ENCODE results near the gene SNORC. TPM values are rescaled to one million over a fixed set of nuclear protein-coding genes. Genes with fewer than 3 reads are reported as not detected.
"Not testable (repeated sequence)": the region's sequence is repeated elsewhere in the genome, so short reads cannot be mapped to it uniquely, and the experiment has no call there.

The SNORC gene
- total RNA-seq, 1 donor from 2014 or later = 0.96 TPM

DNA sequence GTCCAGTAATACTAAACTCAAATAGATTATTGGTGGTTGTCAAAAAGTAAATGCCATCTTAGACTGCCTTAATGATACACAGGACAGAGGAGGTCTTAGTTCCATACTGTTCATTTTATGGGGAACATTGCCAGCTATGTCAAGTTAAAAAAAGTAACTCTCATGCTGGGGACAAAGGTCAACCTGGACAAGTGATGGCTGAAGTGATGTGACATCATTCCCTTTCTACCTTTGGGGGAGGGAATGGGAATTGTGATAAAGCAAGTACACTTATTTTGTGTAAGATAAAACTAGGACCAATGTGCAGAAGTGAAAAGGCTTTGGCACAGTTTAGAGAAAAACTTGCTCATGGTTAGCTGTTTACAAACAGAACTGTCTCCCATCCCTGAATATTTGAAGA is 24.0 kb upstream of the SNORC start:
- Histone ChIP-seq H3K4me1 (no peaks in the 10 kb centered on the region), H3K9me3 (no peaks in the 10 kb centered on the region), H3K4me3 (no peak overlapping the region), H3K36me3 (peaks cover 93% of the 10 kb centered on the region), H3K27me3 (no peaks in the 10 kb centered on the region), H3K27ac (no peak overlapping the region)
- no peak for ATAC-seq
- intact Hi-C loops (cut with DNase I) = loop anchor here (10.0 kb wide), 1 partner anchor 409 kb away; the partner anchor contains the start of gene ATG16L1
- TF ChIP-seq, protein P1, sequence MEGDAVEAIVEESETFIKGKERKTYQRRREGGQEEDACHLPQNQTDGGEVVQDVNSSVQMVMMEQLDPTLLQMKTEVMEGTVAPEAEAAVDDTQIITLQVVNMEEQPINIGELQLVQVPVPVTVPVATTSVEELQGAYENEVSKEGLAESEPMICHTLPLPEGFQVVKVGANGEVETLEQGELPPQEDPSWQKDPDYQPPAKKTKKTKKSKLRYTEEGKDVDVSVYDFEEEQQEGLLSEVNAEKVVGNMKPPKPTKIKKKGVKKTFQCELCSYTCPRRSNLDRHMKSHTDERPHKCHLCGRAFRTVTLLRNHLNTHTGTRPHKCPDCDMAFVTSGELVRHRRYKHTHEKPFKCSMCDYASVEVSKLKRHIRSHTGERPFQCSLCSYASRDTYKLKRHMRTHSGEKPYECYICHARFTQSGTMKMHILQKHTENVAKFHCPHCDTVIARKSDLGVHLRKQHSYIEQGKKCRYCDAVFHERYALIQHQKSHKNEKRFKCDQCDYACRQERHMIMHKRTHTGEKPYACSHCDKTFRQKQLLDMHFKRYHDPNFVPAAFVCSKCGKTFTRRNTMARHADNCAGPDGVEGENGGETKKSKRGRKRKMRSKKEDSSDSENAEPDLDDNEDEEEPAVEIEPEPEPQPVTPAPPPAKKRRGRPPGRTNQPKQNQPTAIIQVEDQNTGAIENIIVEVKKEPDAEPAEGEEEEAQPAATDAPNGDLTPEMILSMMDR (IDR thresholded peaks at IDR 0.05) = no peak
- DNase-seq = no peak

DNA sequence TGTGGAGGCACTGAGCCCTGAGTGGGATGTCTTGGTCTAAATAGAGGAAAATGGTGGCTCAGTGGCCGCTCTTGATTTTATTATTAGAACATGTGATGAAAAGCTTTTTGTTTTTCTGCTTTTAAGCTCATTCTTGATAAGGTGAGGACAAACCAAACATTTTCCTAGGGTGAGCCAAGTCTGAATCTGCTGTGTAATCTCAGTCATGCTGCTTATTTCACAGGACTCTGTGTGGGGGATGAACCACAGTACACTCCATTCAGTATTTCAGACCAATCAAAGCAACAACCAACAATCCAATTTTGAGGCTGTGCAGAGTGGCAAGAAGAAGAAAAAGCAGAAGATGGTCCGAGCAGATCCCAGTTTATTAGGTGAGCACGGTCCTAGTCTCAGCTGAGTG is 20.0 kb upstream of the SNORC start:
- peaks cover 8% of the 10 kb centered on the region for H3K4me1 ChIP-seq
- TF ChIP-seq, protein P1 (IDR thresholded peaks at IDR 0.05) = no peak
- H3K27ac ChIP-seq = no peak overlapping the region
- H3K9me3 ChIP-seq = no peaks in the 10 kb centered on the region
- ATAC-seq = no peak
- no peak overlapping the region for H3K4me3 ChIP-seq
- no peaks in the 10 kb centered on the region for H3K27me3 ChIP-seq
- no peak for DNase-seq
- intact Hi-C loops (cut with DNase I) = no loop called here
- H3K36me3 ChIP-seq = peaks cover 71% of the 10 kb centered on the region

GRCh38 chr2:232852081-232852480 is 18.0 kb upstream of the SNORC start:
- H3K4me1 ChIP-seq; intact Hi-C loops (cut with DNase I); H3K27ac ChIP-seq; H3K9me3 ChIP-seq; H3K27me3 ChIP-seq; ATAC-seq; H3K4me3 ChIP-seq; DNase-seq: not testable (repeated sequence)
- H3K36me3 ChIP-seq = peaks cover 68% of the 10 kb centered on the region

DNA sequence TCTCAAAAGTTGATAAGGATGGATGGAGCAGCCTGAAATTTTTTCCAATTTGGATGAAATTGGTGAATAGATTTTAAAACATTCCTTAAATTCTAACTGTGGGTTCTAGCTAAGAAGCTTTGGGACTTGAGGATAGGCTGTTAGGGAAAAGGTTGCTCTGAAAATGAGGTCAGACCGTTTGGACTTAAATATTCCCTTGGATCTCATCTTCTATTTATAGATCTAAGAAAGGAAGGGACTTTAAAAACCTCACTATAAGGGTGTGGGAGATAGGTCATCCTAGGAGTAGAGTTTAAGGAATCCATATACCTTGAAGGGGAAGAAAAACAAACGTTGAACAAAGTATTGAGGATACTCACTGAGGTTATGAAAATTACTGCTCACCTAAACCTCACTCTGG is 17.4 kb upstream of the SNORC start:
- no peak overlapping the region for H3K4me3 ChIP-seq
- TF ChIP-seq, protein P1 (IDR thresholded peaks at IDR 0.05) = no peak
- peaks cover 8% of the 10 kb centered on the region for H3K4me1 ChIP-seq
- H3K36me3 ChIP-seq = peaks cover 68% of the 10 kb centered on the region
- DNase-seq (no peak), ATAC-seq (no peak)
- H3K27ac ChIP-seq = no peak overlapping the region
- intact Hi-C loops (cut with DNase I) = no loop called here
- H3K9me3 ChIP-seq = no peaks in the 10 kb centered on the region
- H3K27me3 ChIP-seq = no peaks in the 10 kb centered on the region

DNA sequence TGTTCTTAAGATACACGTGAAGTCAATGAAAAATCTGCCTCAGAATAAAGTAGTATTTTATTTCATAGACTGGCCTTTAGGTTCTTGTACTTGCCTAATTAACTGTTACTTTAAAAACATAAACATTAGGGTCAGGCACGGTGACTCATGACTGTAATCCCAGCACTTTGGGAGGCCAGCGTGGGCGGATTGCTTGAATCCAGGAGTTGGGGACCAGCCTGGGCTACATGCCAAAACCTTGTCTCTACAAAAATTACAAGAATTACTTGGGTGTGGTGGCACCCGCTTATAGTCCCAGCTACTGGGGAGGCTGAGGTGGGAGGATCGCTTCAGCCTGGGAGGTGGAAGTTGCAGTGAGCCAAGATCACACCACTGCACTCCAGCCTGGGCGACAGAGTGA is 16.0 kb upstream of the SNORC start:
- ATAC-seq = peak; percentile 53
- intact Hi-C loops (cut with DNase I) = no loop called here

GRCh38 chr2:232857158-232857563 is 12.9 kb upstream of the SNORC start:
- Histone ChIP-seq H3K4me1 (peaks cover 8% of the 10 kb centered on the region), H3K36me3 (peaks cover 50% of the 10 kb centered on the region), H3K9me3 (no peaks in the 10 kb centered on the region), H3K27ac (no peak overlapping the region), H3K27me3 (no peaks in the 10 kb centered on the region), H3K4me3 (no peak overlapping the region)
- no peak for DNase-seq
- peak; percentile 72 for ATAC-seq
- TF ChIP-seq, protein P1 (IDR thresholded peaks at IDR 0.05) = no peak
- intact Hi-C loops (cut with DNase I) = no loop called here

More for the DNA sequence above, 16.0 kb upstream of the SNORC start:
- Histone ChIP-seq H3K9me3 (no peaks in the 10 kb centered on the region), H3K27me3 (no peaks in the 10 kb centered on the region), H3K36me3 (peaks cover 68% of the 10 kb centered on the region), H3K4me1 (peaks cover 8% of the 10 kb centered on the region), H3K4me3 (no peak overlapping the region), H3K27ac (no peak overlapping the region)
- TF ChIP-seq, protein P1 (IDR thresholded peaks at IDR 0.05) = no peak
- peak; percentile 69 for DNase-seq

Measured in upper lobe of right lung (tissue), 1 donor.